HG03460 (cell line): ENCODE measurements around the gene MAML2.

Experiments
- ATAC-seq: cut with Tn5 transposase; IDR thresholded peaks from one replicate; pipeline ENCODE4 v1.9.1; 2021; ENCODE audit not compliant: unreplicated experiment

MAML2 gene

GRCh38 chr11:96107143-96107824 is 235.7 kb downstream of the MAML2 start:
- ATAC-seq, result no peak

GRCh38 chr11:96106645-96107044 is 236.3 kb downstream of the MAML2 start:
- ATAC-seq, result no peak

GRCh38 chr11:96105944-96106343 is 237.1 kb downstream of the MAML2 start:
- ATAC-seq, result no peak

- ATAC-seq, result no peak
These were observed 237.6 kb downstream of the MAML2 start for GRCh38 chr11:96105197-96105895.

GRCh38 chr11:96104496-96104895 is 238.5 kb downstream of the MAML2 start:
- ATAC-seq, result no peak

- ATAC-seq, result no peak
These were observed 239.3 kb downstream of the MAML2 start for GRCh38 chr11:96103721-96104120.

- no peak for ATAC-seq
These were observed 239.9 kb downstream of the MAML2 start for GRCh38 chr11:96103102-96103501.

GRCh38 chr11:96102664-96103078 is 240.3 kb downstream of the MAML2 start:
- ATAC-seq, result no peak

GRCh38 chr11:96101146-96101545 is 241.8 kb downstream of the MAML2 start:
- no peak for ATAC-seq

GRCh38 chr11:96098511-96099241 is 244.3 kb downstream of the MAML2 start:
- ATAC-seq, result no peak

GRCh38 chr11:96097844-96098421 is 245.1 kb downstream of the MAML2 start:
- no peak for ATAC-seq

- no peak for ATAC-seq
These were observed 246.6 kb downstream of the MAML2 start for GRCh38 chr11:96096360-96096759.

- ATAC-seq, result no peak
These were observed 247.1 kb downstream of the MAML2 start for GRCh38 chr11:96095884-96096303.

GRCh38 chr11:96094156-96094555 is 248.8 kb downstream of the MAML2 start:
- no peak for ATAC-seq

GRCh38 chr11:96092511-96092910 is 250.5 kb downstream of the MAML2 start:
- no peak for ATAC-seq

- no peak for ATAC-seq
These were observed 251.5 kb downstream of the MAML2 start for GRCh38 chr11:96091476-96091875.

- ATAC-seq, result no peak
These were observed 252.3 kb downstream of the MAML2 start for GRCh38 chr11:96090711-96091110.

- ATAC-seq, result no peak
These were observed 254.1 kb downstream of the MAML2 start for GRCh38 chr11:96088914-96089313.

GRCh38 chr11:96086111-96086510 is 256.9 kb downstream of the MAML2 start:
- no peak for ATAC-seq

- no peak for ATAC-seq
These were observed 257.6 kb downstream of the MAML2 start for GRCh38 chr11:96085319-96085930.
